ENCODE measurements around the gene GSTM1.

GSTM1 gene

DNA sequence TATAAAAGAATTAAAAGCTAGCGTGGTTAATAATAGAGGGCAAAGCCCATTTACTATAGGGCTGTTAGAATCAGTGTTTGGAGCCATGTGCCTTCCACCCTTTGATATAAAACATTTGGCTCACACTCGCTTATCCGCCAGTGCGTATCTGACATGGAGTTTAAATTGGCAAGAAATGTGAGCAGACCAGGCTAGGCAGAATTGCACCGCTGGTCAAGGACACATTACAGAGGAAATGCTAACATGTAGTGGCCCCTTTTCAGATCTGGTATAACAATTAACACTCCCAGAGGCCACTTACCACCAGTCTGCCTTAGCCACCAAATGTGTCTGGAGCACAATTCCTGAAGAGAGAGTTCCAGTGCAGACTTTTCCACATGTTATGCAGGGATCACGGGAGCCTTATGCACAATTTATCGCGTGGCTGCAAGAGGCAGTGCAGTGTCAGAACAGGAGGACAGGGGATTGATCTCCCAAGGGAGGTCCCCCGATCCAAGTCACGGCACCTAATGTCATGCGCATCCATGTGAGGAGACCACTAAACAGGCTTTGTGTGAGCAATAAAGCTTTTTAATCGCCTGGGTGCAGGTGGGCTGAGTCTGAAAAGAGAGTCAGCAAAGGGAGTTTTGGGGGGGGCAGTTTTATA lies 39.2 kb downstream of the GSTM1 start:
- DNase-seq (ENCODE audit: low read depth, low spot score): no peak

DNA sequence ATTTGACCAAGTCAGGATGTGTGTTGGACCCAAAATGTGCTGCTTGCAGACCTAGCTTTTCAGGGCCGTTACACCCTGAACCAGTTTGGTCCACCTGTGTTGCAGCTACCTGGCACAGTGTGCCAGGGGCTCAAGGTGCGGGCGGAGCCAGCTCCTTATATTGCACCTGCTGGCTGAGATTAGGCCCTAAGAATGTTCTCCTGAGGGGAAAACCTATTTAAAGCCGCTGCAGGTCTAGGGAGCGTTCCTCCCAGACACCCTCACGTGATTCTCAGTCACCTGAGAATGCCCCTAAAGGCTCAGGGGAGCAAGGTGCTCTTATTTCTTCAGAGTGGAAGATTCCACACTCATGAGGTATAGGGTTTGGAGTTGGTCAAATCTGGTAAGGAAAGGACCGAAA lies 41.3 kb downstream of the GSTM1 start:
- DNase-seq (ENCODE audit: low read depth, low spot score): no peak

DNA sequence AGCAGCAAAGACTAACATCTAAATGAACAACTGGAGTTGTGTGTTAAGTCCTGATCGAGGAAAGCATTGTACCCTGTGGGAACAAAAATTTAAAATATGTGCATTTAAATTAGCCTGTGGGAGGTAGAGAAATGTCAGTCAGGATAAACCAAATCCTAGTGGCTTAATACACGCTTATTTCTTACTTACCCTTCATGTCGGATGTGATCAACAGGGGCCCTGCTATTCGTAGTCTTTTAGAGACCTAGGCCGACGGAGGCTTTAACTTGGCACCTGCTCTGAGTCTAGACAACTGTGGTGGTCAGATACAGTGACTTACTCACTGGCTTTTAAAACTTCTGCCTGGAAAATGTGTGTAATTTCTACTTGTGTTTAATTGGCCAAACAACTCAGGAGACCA lies 43.0 kb downstream of the GSTM1 start:
- no peak for DNase-seq (ENCODE audit: low read depth, low spot score)

DNA sequence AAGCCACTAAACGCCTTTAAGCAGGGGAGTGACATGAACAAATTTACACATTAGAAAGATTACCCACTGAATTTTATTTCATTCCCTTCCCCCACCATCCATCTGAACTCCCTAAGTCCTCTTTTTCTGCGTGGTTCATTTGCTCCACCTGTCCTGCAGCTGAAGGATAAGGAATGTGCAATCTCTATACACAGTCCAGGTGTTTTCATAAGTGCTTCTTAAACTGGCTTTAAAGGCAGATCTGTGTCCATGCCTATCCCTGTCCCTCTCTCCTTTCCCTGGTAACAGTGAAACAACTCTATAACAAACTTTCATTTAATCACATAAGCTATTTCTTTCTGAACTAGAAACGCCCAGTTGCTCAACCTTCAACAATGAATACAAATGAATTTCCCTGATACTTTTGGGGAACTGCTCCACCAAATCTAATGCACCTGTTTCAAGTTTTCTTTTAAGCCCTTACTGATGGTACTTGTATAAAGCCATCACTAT lies 44.8 kb downstream of the GSTM1 start:
- DNase-seq (ENCODE audit: low read depth, low spot score): no peak

DNA sequence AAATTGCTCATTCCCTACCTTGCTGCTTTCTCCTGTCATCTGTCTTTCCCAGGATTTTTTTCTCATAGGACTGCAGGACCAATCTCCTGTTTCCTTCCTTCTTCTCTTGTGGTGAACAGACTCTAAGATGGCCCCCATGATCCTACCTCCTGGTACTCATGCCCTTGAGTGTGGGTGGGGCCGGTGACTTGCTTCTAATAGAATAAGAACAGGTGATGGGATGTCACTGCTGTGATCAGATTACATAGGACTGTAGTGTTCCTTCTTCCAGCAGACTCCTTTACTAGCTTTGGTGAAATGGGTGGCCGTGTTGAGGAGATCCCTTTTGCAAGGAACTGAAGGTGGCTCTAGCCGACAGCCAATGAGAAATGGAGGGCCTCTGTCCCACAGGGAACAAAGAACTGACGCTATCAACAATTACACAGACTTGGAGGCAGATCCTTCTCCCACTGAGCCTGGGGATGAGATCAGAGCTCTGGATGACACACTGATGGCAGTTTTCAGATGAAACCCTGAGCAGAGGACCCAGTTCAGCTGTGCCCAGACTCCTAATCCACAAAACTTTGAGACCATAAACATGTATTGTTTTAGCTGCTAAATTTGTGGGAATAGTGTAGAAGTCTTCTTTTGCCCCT lies 45.7 kb downstream of the GSTM1 start:
- no peak for DNase-seq (ENCODE audit: low read depth, low spot score)

DNA sequence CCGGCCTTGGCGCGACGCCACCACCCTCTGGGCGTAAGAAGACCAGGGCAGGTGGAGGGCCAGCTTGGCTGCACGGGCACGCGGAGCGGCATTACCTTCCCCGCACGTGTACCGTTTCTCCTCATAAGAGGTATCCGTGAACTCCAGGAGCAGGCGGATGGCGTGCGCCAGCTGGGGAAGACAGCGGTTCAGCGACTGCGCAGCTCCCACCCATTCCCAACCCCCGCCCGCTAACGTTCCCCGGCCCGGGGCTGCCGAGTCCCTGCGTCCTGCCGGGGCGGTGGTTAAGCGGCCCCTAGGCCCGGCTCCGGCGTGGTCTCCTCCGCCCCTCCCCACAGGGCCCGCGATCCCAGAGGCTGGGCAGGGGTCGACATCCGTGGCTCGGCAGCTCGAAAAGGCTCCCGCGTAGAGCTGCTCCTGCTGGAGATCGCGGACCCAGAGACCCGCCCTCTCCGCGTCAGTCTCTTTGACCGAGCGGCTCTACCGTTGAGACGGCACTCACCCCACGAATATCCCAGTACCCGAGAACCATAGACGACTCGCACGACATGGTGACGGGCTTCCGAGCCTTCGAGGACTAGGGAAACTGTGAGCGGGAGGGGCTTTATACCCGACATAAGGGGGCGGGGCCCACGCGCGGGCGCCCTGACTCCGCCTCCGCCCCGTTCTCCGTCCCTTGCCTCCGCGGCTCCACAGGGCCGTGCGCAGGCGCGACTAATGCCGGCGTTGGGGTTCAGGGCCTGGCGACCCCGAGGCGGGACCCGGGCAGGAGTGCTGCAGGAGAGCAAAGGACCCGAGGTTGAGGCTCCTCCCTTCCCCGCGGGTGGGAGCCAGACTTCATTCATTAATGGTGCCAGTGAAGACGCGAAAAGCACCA lies 52.4 kb downstream of the GSTM1 start:
- DNase-seq (ENCODE audit: low read depth, low spot score): peak; percentile 60

DNA sequence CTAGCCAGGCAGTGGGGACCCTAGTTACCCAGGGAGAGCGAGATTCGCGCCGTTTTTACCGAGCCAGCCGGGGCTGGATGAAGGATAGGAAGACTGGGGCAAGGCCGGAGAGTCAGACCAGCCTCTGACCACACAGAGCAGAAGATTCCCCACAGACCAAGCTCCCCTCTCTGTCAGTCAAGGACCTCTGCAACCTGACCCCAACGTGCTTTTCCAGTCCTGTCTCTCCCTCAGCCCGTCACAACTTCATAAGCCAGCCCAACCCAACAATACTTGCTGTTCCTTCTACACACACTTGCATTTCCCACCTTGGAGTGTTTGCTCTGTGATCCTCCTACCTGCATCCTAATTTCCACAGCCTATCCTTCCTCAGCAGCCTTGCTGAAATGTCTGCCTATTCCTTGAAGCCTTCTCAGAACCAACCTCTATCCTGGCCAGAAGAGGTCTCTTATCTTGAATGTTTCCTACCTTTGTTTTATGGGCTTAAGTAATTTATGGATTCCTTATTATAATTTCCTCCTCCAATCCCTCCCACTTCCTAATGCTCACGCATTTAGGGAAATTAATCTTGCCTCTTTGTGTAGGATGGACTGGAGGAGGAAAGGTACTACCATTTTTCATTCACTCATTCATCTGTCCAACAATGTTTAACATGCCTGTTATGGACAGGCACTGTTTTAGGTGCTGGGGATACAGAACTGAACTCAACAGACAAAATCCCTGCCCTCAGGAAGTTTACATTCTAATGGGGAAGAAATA lies 53.2 kb downstream of the GSTM1 start, which contains the start of gene GSTM3:
Gene GSTM3 (minus strand): TSS at position 424 of the 759 bp plus-strand sequence. CDS start 751 bp downstream, outside the sequence.
- no peak for DNase-seq (ENCODE audit: low read depth, low spot score)

Data from activated naive CD8-positive, alpha-beta T cell treated with anti-CD3 and anti-CD28 coated beads, Interleukin-2, amount 50 U/mL, for 16 hours (primary cell).